ENCODE measurements around the gene RHOBTB1.

Gene RHOBTB1

DNA sequence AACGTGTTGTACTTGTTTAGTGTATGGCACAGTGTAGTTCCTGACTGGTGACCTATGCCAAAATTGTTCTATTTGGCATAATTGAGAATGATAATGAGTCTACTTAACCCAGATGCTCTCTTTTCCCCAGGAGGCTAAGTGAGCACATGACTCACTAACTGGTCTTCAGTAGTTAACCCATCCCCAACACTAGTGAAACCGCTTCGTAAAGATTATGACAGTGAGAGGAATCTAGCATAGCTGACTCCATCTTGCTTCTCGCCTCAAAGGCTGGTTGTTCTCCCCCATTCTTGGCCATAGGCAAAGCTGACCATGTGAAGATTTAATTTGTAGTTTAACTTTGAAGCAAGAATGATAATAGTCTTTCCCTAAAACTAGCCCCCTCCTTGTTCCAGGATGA is 118.5 kb downstream of the RHOBTB1 start:
- no peaks in the 10 kb centered on the region for H3K79me2 ChIP-seq (ENCODE audit: insufficient read depth, low read length)
- H4K20me1 ChIP-seq (ENCODE audit: insufficient read depth, low read length, poor library complexity, severe bottlenecking): no peaks in the 10 kb centered on the region
- no peak overlapping the region for H3K9ac ChIP-seq (ENCODE audit: low read depth, low read length, poor library complexity, severe bottlenecking)
- no peak for TF ChIP-seq EZH2phosphoT487 (IDR thresholded peaks at IDR 0.05; ENCODE audit: borderline replicate concordance)
- TF ChIP-seq CTCF (conservative IDR thresholded peaks at IDR 0.05; ENCODE audit: low read length): no peak
- no peak overlapping the region for H3K4me3 ChIP-seq (ENCODE audit: low read length, poor library complexity, severe bottlenecking)
- peaks cover 5% of the 10 kb centered on the region for H3K4me1 ChIP-seq (ENCODE audit: insufficient read depth, low read length, poor library complexity, severe bottlenecking)
- H3K36me3 ChIP-seq (ENCODE audit: insufficient read depth, low read length): no peaks in the 10 kb centered on the region
- no peaks in the 10 kb centered on the region for H3K27me3 ChIP-seq (ENCODE audit: insufficient read depth, low read length, poor library complexity, severe bottlenecking)
- H3F3A ChIP-seq (ENCODE audit: low read depth): no peaks in the 10 kb centered on the region
- H3K9me2 ChIP-seq (replicated peaks; ENCODE audit: low read depth, low read length): no peaks in the 10 kb centered on the region
- H3K9me3 ChIP-seq (ENCODE audit: insufficient read depth, low read depth, low read length): no peaks in the 10 kb centered on the region
- H2AFZ ChIP-seq (ENCODE audit: low read length): no peak overlapping the region
- H3K4me2 ChIP-seq (ENCODE audit: low read depth, low read length, poor library complexity, severe bottlenecking): no peak overlapping the region

DNA sequence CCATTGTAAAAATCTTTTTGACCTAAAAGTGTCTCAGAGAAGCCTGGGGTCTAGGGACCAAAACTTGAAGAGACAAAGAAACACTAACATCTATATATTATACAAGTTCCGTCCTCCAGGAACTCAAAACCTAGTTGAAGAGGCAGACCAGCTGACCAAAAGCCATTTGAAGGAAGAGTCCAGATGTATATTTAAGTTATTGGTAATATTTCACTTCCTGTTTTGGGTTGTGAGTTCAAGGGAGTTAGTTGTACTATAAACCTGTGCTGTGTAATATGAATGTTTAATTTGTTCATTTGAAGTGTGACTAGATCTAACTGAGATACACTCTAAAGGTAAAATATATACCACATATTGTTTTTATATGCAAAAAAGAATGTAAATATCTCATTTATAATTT is 120.7 kb downstream of the RHOBTB1 start:
- no peak overlapping the region for H3K4me3 ChIP-seq (ENCODE audit: low read length, poor library complexity, severe bottlenecking)
- H3K79me2 ChIP-seq (ENCODE audit: insufficient read depth, low read length): no peaks in the 10 kb centered on the region
- H3K9ac ChIP-seq (ENCODE audit: low read depth, low read length, poor library complexity, severe bottlenecking): no peak overlapping the region
- H3F3A ChIP-seq (ENCODE audit: low read depth): no peaks in the 10 kb centered on the region
- H3K27me3 ChIP-seq (ENCODE audit: insufficient read depth, low read length, poor library complexity, severe bottlenecking): no peaks in the 10 kb centered on the region
- no peaks in the 10 kb centered on the region for H3K9me3 ChIP-seq (ENCODE audit: insufficient read depth, low read depth, low read length)
- TF ChIP-seq EZH2phosphoT487 (IDR thresholded peaks at IDR 0.05; ENCODE audit: borderline replicate concordance): no peak
- no peak for TF ChIP-seq CTCF (conservative IDR thresholded peaks at IDR 0.05; ENCODE audit: low read length)
- no peak overlapping the region for H2AFZ ChIP-seq (ENCODE audit: low read length)
- H3K4me2 ChIP-seq (ENCODE audit: low read depth, low read length, poor library complexity, severe bottlenecking): no peak overlapping the region
- peaks cover 23% of the 10 kb centered on the region for H3K4me1 ChIP-seq (ENCODE audit: insufficient read depth, low read length, poor library complexity, severe bottlenecking)
- no peaks in the 10 kb centered on the region for H3K9me2 ChIP-seq (replicated peaks; ENCODE audit: low read depth, low read length)
- H3K36me3 ChIP-seq (ENCODE audit: insufficient read depth, low read length): no peaks in the 10 kb centered on the region
- no peaks in the 10 kb centered on the region for H4K20me1 ChIP-seq (ENCODE audit: insufficient read depth, low read length, poor library complexity, severe bottlenecking)

GRCh38 chr10:60822809-60823208 is 121.2 kb downstream of the RHOBTB1 start:
- H4K20me1 ChIP-seq (ENCODE audit: insufficient read depth, low read length, poor library complexity, severe bottlenecking): no peaks in the 10 kb centered on the region
- H3K9me2 ChIP-seq (replicated peaks; ENCODE audit: low read depth, low read length): no peaks in the 10 kb centered on the region
- no peaks in the 10 kb centered on the region for H3K36me3 ChIP-seq (ENCODE audit: insufficient read depth, low read length)
- H3K9me3 ChIP-seq (ENCODE audit: insufficient read depth, low read depth, low read length): no peaks in the 10 kb centered on the region
- H3F3A ChIP-seq (ENCODE audit: low read depth): no peaks in the 10 kb centered on the region
- TF ChIP-seq CTCF (conservative IDR thresholded peaks at IDR 0.05; ENCODE audit: low read length) (no peak), EZH2phosphoT487 (IDR thresholded peaks at IDR 0.05; ENCODE audit: borderline replicate concordance) (no peak)
- no peak overlapping the region for H3K4me2 ChIP-seq (ENCODE audit: low read depth, low read length, poor library complexity, severe bottlenecking)
- no peak overlapping the region for H3K9ac ChIP-seq (ENCODE audit: low read depth, low read length, poor library complexity, severe bottlenecking)
- H3K27me3 ChIP-seq (ENCODE audit: insufficient read depth, low read length, poor library complexity, severe bottlenecking): no peaks in the 10 kb centered on the region
- H2AFZ ChIP-seq (ENCODE audit: low read length): no peak overlapping the region
- H3K79me2 ChIP-seq (ENCODE audit: insufficient read depth, low read length): no peaks in the 10 kb centered on the region
- no peak overlapping the region for H3K4me3 ChIP-seq (ENCODE audit: low read length, poor library complexity, severe bottlenecking)
- H3K4me1 ChIP-seq (ENCODE audit: insufficient read depth, low read length, poor library complexity, severe bottlenecking): peaks cover 23% of the 10 kb centered on the region

Data from Loucy (cell line).